HepG2 (cell line): Measurements from ENCODE around the gene GTF3A. TPM values are rescaled to one million over a fixed set of nuclear protein-coding genes. Genes with fewer than 3 reads are reported as not detected.

ENCODE experiments used
- ATAC-seq: fragments of 200-7000 bp; cut with Tn5 transposase; 3 replicates; pipeline ENCODE4 v1.9.1; 2020; ENCODE audit warnings: mild to moderate bottlenecking, moderate library complexity
- BruUV-seq: library from RNA; stranded (reverse); fragments of 400-500 nt; replicated peaks from 2 replicates; lab custom pipeline; 2021; lab: Mats Ljungman, UMichigan
- CTCF ChIA-PET: fragments of 300-600 bp; formaldehyde crosslinking; extraction: SDS; loops from one replicate; lab custom pipeline; 2021; ENCODE audit warnings: low total read pairs, inconsistent platforms, low intra/inter-chr PET ratio; lab: Yijun Ruan, JAX
- POLR2A ChIA-PET: fragments of 350-600 bp; sonication (Branson Sonifier 250); formaldehyde crosslinking; loops from one replicate; lab custom pipeline; 2020; ENCODE audit warnings: antibody characterized with exemption, inconsistent platforms; lab: Yijun Ruan, JAX
- DNase-seq: peaks from one replicate; pipeline ENCODE4 v3.0.0-alpha.2; 2015; ENCODE audit warnings: low spot score
- FAIRE-seq: peaks from 3 replicates; lab custom pipeline; 2011; peaks lifted over from hg19 to GRCh38; lab: Jason Lieb, UNC
- H2AFZ ChIP-seq: one replicate; pipeline ENCODE4 v1.6.1; 2011; ENCODE audit warnings: low read length, inconsistent platforms
- H3K27ac ChIP-seq: fragments of 300-600 bp; 3 replicates; pipeline ENCODE4 v1.8.0; 2011; ENCODE audit warnings: mixed run types, mild to moderate bottlenecking, mixed read lengths, low read length, inconsistent platforms; ENCODE audit not compliant: insufficient read depth; ENCODE audit errors: extremely low read length
- H3K27me3 ChIP-seq, 2 experiments: fragments of 200-600 bp in 1 of 2; 2 replicates in 1 of 2; 3 replicates in 1 of 2; pipeline versions ENCODE4 v1.6.0 to v1.8.0; 2011; ENCODE audit warnings: low read length in 2 of 2, mild to moderate bottlenecking in 2 of 2, moderate library complexity in 2 of 2, inconsistent platforms in 1 of 2; ENCODE audit not compliant: insufficient read depth in 2 of 2, control insufficient read depth in 1 of 2
- H3K36me3 ChIP-seq, 2 experiments: fragments of 200-600 bp in 1 of 2; replicated peaks in 1 of 2; 2 replicates in 1 of 2; 3 replicates in 1 of 2; pipeline versions ENCODE4 v1.5.1 to v1.8.0; 2011; ENCODE audit warnings: low read length in 2 of 2, inconsistent platforms in 1 of 2; ENCODE audit not compliant: insufficient read depth in 2 of 2, control insufficient read depth in 1 of 2
- H3K4me1 ChIP-seq: 2 replicates; pipeline ENCODE4 v1.5.1; 2012; ENCODE audit warnings: low read length, inconsistent platforms; ENCODE audit not compliant: insufficient read depth
- H3K4me2 ChIP-seq: 2 replicates; pipeline ENCODE4 v1.6.0; 2011; ENCODE audit warnings: low read depth, low read length, inconsistent platforms
- H3K4me3 ChIP-seq, 3 experiments: fragments of 200-600 bp in 1 of 3; sonication (generic), shearing (Covaris generic) in 1 of 3; replicated peaks in 1 of 3; 2 replicates each; pipeline ENCODE4 v1.5.1; 2011 to 2016; ENCODE audit warnings: low read length in 3 of 3, inconsistent platforms in 2 of 3, low read depth in 2 of 3, mild to moderate bottlenecking in 2 of 3, control low read depth in 1 of 3, mixed read lengths in 1 of 3; ENCODE audit not compliant: insufficient read depth in 1 of 3
- H3K79me2 ChIP-seq: one replicate; pipeline ENCODE4 v1.6.1; 2011; ENCODE audit warnings: low read length, inconsistent platforms; ENCODE audit not compliant: insufficient read depth
- H3K9ac ChIP-seq: 2 replicates; pipeline ENCODE4 v1.6.0; 2011; ENCODE audit warnings: mild to moderate bottlenecking, low read depth, low read length, inconsistent platforms; ENCODE audit not compliant: insufficient read depth
- H3K9me3 ChIP-seq: 2 replicates; pipeline ENCODE4 v1.5.1; 2012; ENCODE audit warnings: mild to moderate bottlenecking, low read length
- H4K20me1 ChIP-seq: 2 replicates; pipeline ENCODE4 v1.6.0; 2011; ENCODE audit warnings: inconsistent platforms, mild to moderate bottlenecking, low read length, moderate library complexity; ENCODE audit not compliant: insufficient read depth
- AGO2 ChIP-seq: fragments of 200-400 bp; formaldehyde crosslinking; optimal IDR thresholded peaks from 2 replicates; pipeline ENCODE3; 2017; ENCODE audit warnings: mild to moderate bottlenecking, low read depth, low read length, moderate library complexity
- MTA1 ChIP-seq: sonication (generic); formaldehyde crosslinking; IDR thresholded peaks from 2 replicates; pipeline ENCODE4 v1.4.0; 2020; ENCODE audit warnings: missing genetic modification reagents, mild to moderate bottlenecking, borderline replicate concordance
- NFE2L2 ChIP-seq: fragments of 150-350 bp; IDR thresholded peaks from 2 replicates; pipeline ENCODE4 v1.6.1; 2014; ENCODE audit warnings: low read length
- NFYC ChIP-seq: IDR thresholded peaks from 2 replicates; pipeline ENCODE4 v1.6.1; 2016; ENCODE audit warnings: missing genetic modification reagents, missing compliant biosample characterization
- NR0B2 ChIP-seq: sonication (generic); formaldehyde crosslinking; IDR thresholded peaks from 2 replicates; pipeline ENCODE4 v1.4.0; 2020; ENCODE audit warnings: mild to moderate bottlenecking, missing genetic modification reagents
- REL ChIP-seq: sonication (generic); formaldehyde crosslinking; conservative IDR thresholded peaks from 2 replicates; pipeline ENCODE4 v1.8.0; 2022; ENCODE audit warnings: mild to moderate bottlenecking, missing genetic modification reagents, moderate library complexity
- SMAD9 ChIP-seq: sonication (generic); formaldehyde crosslinking; IDR thresholded peaks from 2 replicates; pipeline ENCODE4 v1.5.1; 2020; ENCODE audit warnings: mild to moderate bottlenecking, missing genetic modification reagents
- ZNF24 ChIP-seq: fragments of 450-650 bp; IDR thresholded peaks from 2 replicates; pipeline ENCODE4 v1.6.1; 2017; ENCODE audit warnings: antibody characterized with exemption, mild to moderate bottlenecking
- ZNF646 ChIP-seq: sonication (generic); formaldehyde crosslinking; IDR thresholded peaks from 2 replicates; pipeline ENCODE4 v1.9.0; 2021; ENCODE audit warnings: mild to moderate bottlenecking, missing genetic modification reagents
- WGBS: methylation state at CpG from one replicate; pipeline ENCODE4 v1.1.6; 2017; ENCODE audit warnings: low lambda C conversion rate; 5-methylcytosine and 5-hydroxymethylcytosine counted together
- in situ Hi-C: cut with HindIII; loops from 2 replicates; pipeline ENCODE4 v1.10.0; 2017; ENCODE audit warnings: low pct_unique_long_range_greater_than_20kb; ENCODE audit not compliant: extremely low pct_ligation_motif_present
- intact Hi-C: fragments of 100-400 bp; cut with micrococcal nuclease; formaldehyde crosslinking; loops from one replicate; pipeline ENCODE4 v1.10.0; 2022; ENCODE audit not compliant: unreplicated experiment
- polyA plus RNA-seq, 8 experiments: library from polyadenylated mRNA; depleted of rRNA in 3 of 8; stranded (reverse) in 7 of 8; unstranded in 1 of 8; fragments of >200 nt; fragmentation: Illumina TruSeq in 4 of 8; extraction: Trizol in 4 of 8; gene quantifications; 2 replicates each; pipeline versions ENCODE4 v1.2.1 to v1.2.3, GENCODE V29; 2011 to 2016; ENCODE audit warnings: low read depth in 4 of 8, missing spikeins in 1 of 8, mixed read lengths in 1 of 8; ENCODE audit not compliant: insufficient read depth in 1 of 8
- total RNA-seq, 5 experiments: library from RNA; depleted of rRNA; stranded (reverse); fragments of >200 nt; fragmentation: Illumina TruSeq; extraction: Trizol; gene quantifications; 2 replicates each; pipeline ENCODE4 v1.2.3, GENCODE V29; 2016; ENCODE audit warnings: low read depth in 1 of 5

The GTF3A gene
- total and polyA plus RNA-seq, 2 of the 13 experiments (the other 11 are each of a cell fraction or from before 2014, with no cell fraction given), result 42.1 to 176 TPM

GRCh38 chr13:27427641-27428040 is 3.2 kb downstream of the GTF3A start:
- 100% methylated on average over 2 of the region's 2 CpGs for WGBS
- DNase-seq (no peak), FAIRE-seq (no peak), ATAC-seq (no peak)
- Histone ChIP-seq H2AFZ (no peak overlapping the region), H3K27me3 (no peaks in the 10 kb centered on the region), H3K79me2 (peaks cover 27% of the 10 kb centered on the region), H3K4me3 (no peak overlapping the region), H3K27ac (no peak overlapping the region), H3K4me1 (peaks cover 42% of the 10 kb centered on the region), H3K36me3 (peaks cover 12 to 52% of the 10 kb centered on the region in 2 experiments; a peak in 4 of 5 replicates), H3K9me3 (no peaks in the 10 kb centered on the region), H3K9ac (no peak overlapping the region)
- CTCF ChIA-PET, result no interaction called here
- BruUV-seq, result no TSS peak
- in situ Hi-C loops, result no loop called here
- no peak for TF ChIP-seq SMAD9 (CRISPR knock-in tag)
- no peak for TF ChIP-seq MTA1 (CRISPR knock-in tag)
- no peak for TF ChIP-seq REL (CRISPR knock-in tag)
- TF ChIP-seq NFE2L2, result no peak
- no peak for TF ChIP-seq NFYC (CRISPR knock-in tag)
- TF ChIP-seq ZNF646 (CRISPR knock-in tag), result no peak
- no peak for TF ChIP-seq NR0B2 (CRISPR knock-in tag)
- no peak for TF ChIP-seq ZNF24
- no peak for TF ChIP-seq AGO2
- TF ChIP-seq, all 625 proteins: peak for 0
- intact Hi-C loops, result no loop called here
- Histone ChIP-seq H3K4me2 (no peak overlapping the region), H4K20me1 (no peaks in the 10 kb centered on the region)
- POLR2A ChIA-PET, result interaction anchor here (1.4 to 1.6 kb wide), 2 partner anchors 23 to 31 kb away, joined by 5 to 7 read pairs; partner anchors contain the start of gene MTIF3
